ENCODE data around the gene BAIAP2. TPM values are rescaled to one million over a fixed set of nuclear protein-coding genes. Genes with fewer than 3 reads are reported as not detected.
A peak's percentile ranks its signal among the peaks of the same experiment; 100 is the strongest.

The BAIAP2 gene
- total RNA-seq, 1 donor from 2014 or later: 139 TPM

DNA sequence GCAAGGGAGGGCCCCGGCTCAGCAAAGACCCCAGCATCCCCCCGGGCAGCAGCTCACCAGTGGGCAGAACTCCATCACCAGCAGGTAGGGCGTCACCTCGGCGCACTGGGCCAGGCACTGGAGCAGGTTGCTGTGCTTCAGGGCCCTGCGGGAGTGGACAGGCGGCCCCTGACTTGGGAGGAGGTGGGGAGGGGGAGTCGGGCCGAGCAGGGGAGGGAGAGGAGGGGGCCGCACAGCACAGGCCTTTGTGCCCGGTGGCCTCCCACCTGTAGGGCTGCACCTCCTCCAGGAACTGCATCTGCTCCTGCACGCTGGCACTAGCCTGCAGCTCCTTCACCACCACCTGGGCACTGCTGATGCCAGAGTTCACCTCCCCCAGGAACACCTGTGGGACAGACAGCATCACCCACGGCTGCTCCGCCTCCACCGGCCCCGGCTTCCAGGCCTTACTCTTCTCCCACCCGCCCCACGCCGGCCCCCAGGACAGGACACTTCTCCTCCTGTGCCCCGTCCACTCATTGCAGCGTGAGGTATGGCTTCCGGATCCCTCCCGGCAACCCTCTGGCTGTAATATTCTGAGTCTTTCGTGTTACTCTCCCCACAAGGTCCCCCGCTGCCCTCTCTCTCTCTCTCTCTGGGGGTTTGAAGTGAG, 92.7 kb downstream of the BAIAP2 start:
- Histone ChIP-seq H3K4me3 (no peak overlapping the region), H3K27ac (no peak overlapping the region), H3K27me3 (no peaks in the 10 kb centered on the region), H3K4me1 (no peaks in the 10 kb centered on the region), H3K36me3 (no peaks in the 10 kb centered on the region), H3K9me3 (no peaks in the 10 kb centered on the region)
- ATAC-seq (no peak), DNase-seq (no peak)
- TF ChIP-seq, protein P1, sequence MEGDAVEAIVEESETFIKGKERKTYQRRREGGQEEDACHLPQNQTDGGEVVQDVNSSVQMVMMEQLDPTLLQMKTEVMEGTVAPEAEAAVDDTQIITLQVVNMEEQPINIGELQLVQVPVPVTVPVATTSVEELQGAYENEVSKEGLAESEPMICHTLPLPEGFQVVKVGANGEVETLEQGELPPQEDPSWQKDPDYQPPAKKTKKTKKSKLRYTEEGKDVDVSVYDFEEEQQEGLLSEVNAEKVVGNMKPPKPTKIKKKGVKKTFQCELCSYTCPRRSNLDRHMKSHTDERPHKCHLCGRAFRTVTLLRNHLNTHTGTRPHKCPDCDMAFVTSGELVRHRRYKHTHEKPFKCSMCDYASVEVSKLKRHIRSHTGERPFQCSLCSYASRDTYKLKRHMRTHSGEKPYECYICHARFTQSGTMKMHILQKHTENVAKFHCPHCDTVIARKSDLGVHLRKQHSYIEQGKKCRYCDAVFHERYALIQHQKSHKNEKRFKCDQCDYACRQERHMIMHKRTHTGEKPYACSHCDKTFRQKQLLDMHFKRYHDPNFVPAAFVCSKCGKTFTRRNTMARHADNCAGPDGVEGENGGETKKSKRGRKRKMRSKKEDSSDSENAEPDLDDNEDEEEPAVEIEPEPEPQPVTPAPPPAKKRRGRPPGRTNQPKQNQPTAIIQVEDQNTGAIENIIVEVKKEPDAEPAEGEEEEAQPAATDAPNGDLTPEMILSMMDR (IDR thresholded peaks at IDR 0.05): no peak
- intact Hi-C loops (cut with DNase I): no loop called here

DNA sequence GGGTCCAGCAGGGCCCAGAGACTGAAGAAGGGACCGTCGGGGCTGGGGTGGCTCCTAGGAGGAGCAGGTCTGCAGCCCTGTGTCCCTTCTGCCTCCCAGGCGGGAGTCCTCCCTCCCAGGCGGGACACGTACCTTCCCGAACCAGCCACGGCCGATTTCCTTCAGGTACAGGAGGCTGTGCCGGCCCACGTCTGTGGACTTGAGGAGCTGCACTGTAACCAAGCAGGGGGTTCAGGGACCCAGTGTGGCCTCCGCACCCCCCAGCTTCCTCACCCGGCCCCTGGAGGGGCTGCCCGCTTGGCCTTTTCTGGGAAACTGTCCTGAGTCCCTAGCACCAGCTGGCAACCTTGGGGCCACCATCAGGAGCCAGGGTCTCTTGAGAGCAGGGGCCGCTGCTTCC, 93.4 kb downstream of the BAIAP2 start:
- no peak overlapping the region for H3K27ac ChIP-seq
- H3K36me3 ChIP-seq: no peaks in the 10 kb centered on the region
- ATAC-seq (no peak), DNase-seq (no peak)
- H3K4me3 ChIP-seq: no peak overlapping the region
- no peaks in the 10 kb centered on the region for H3K4me1 ChIP-seq
- TF ChIP-seq, protein P1 (IDR thresholded peaks at IDR 0.05): no peak
- intact Hi-C loops (cut with DNase I): no loop called here
- H3K9me3 ChIP-seq: no peaks in the 10 kb centered on the region
- H3K27me3 ChIP-seq: no peaks in the 10 kb centered on the region

DNA sequence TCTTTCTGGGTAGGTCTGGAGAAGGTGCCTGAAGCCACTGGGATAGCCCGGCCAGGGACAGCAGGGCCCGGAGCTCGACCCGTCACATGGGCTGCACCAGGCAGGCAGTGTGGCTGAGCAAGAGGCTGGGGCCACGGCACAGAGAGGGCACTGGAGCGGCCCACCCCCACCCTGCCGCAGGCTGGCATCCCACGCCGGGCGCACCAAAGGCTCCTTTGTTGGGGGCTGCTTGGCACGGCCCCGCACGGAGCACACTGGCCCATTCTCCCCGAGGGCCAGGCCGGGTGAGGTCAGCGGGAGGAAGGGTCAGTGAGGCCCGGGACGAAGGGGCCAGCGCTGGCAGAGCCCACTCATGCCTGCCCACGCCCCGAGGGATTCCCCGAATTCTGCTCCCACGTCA, 93.8 kb downstream of the BAIAP2 start:
- H3K27me3 ChIP-seq: no peaks in the 10 kb centered on the region
- no peaks in the 10 kb centered on the region for H3K9me3 ChIP-seq
- H3K4me1 ChIP-seq: no peaks in the 10 kb centered on the region
- no peak for ATAC-seq
- TF ChIP-seq, protein P1 (IDR thresholded peaks at IDR 0.05): no peak
- no peaks in the 10 kb centered on the region for H3K36me3 ChIP-seq
- no peak for DNase-seq
- no peak overlapping the region for H3K4me3 ChIP-seq
- intact Hi-C loops (cut with DNase I): no loop called here
- no peak overlapping the region for H3K27ac ChIP-seq

DNA sequence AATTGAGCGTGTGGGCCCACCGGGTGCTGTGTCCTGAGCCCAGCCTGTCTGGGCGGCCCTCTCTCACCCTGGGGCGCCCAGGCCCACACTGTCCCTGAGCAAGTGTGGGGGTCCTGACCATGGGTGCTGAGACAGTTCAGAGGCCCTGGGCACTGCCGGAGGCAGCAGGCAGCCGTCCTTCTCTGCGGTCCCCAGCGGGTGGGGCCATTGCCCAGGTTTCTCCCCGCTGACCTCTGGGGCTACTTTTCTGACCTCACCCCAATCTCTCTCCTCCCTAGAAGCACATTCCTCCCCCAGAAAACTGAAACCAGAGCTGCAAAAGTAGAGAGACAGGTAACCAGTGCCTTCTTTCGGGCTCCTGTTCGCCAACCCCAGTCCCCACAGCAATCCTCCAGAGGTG, 94.3 kb downstream of the BAIAP2 start:
- H3K36me3 ChIP-seq: no peaks in the 10 kb centered on the region
- no peaks in the 10 kb centered on the region for H3K4me1 ChIP-seq
- DNase-seq (no peak), ATAC-seq (no peak)
- no peaks in the 10 kb centered on the region for H3K9me3 ChIP-seq
- intact Hi-C loops (cut with DNase I): no loop called here
- no peak overlapping the region for H3K4me3 ChIP-seq
- TF ChIP-seq, protein P1 (IDR thresholded peaks at IDR 0.05): no peak
- H3K27me3 ChIP-seq: no peaks in the 10 kb centered on the region
- no peak overlapping the region for H3K27ac ChIP-seq

DNA sequence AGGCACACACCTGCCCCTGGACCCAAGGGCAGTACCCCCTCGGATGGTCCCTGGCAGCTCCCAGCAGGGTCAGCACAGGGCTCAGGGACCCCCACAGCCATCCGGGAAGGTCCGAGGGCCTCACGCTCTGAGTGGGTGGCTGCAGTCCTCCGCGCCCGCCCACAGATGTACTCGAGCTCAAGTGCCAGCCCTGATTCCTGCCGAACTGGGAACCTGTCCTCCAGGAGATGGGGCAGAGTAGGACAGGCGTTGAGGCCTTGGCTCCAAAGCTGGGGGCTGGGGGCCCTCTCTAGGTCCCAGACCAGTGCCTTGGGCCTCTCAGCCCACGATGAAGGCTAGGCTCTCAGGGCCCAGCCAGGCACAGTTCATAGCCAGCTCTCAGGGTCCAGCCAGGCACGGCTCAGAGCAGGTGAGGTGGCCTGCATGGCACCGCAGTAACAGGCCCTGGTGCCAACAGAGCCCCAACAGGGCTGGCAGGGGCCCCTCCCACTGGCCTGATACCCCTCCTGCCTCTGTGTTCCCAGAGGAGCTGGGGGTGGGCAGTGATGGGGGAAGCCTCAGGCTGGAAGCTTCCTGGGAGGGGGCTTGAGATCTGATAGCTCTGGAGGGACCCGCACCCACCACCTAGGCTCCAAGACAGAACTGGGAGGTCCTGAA, 94.9 kb downstream of the BAIAP2 start:
- ATAC-seq (no peak), DNase-seq (no peak)
- Histone ChIP-seq H3K27me3 (no peaks in the 10 kb centered on the region), H3K4me3 (peak overlapping the region; percentile 48), H3K27ac (peak overlapping the region; percentile 6), H3K4me1 (no peaks in the 10 kb centered on the region), H3K36me3 (no peaks in the 10 kb centered on the region), H3K9me3 (no peaks in the 10 kb centered on the region)
- intact Hi-C loops (cut with DNase I): no loop called here
- TF ChIP-seq, protein P1 (IDR thresholded peaks at IDR 0.05): no peak
